ENCODE measurements around the gene KLHDC2. TPM values are rescaled to one million over a fixed set of nuclear protein-coding genes. Genes with fewer than 3 reads are reported as not detected.
"Not testable (repeated sequence)": the region's sequence is repeated elsewhere in the genome, so short reads cannot be mapped to it uniquely, and the experiment has no call there.

The KLHDC2 gene
- polyA plus RNA-seq (ENCODE audit: insufficient read length): 73.5 TPM

- DNase-seq: peak; percentile 91
Observed at GRCh38 chr14:49767571-49768300, at the start of gene KLHDC2. KLHDC2 (plus strand) TSS chr14:49768153; CDS start chr14:49768469, 316 bp downstream.

DNA sequence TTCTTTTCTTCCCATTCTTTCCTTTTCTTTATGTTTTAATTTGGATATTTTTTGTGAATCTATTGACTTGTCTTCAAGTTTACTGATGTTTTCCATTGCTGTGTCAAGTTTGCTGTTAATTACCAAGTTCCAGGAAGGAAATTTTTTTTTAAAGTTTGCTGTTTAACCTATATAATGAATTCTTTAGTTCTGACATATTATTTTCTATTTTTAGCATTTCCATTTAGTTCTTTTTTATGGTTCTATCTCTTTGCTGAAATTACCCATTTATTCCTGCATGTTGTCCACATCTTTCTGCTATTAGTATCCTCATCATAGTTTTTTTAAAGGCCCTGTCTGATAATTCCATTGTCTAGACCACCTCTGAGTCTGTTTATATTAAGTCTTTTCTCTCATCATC, 47.2 kb upstream of the KLHDC2 start:
- no peak for DNase-seq

GRCh38 chr14:49721733-49722435, 46.1 kb upstream of the KLHDC2 start:
- not testable (repeated sequence) for DNase-seq

GRCh38 chr14:49727171-49727570, 40.8 kb upstream of the KLHDC2 start:
- no peak for DNase-seq

DNA sequence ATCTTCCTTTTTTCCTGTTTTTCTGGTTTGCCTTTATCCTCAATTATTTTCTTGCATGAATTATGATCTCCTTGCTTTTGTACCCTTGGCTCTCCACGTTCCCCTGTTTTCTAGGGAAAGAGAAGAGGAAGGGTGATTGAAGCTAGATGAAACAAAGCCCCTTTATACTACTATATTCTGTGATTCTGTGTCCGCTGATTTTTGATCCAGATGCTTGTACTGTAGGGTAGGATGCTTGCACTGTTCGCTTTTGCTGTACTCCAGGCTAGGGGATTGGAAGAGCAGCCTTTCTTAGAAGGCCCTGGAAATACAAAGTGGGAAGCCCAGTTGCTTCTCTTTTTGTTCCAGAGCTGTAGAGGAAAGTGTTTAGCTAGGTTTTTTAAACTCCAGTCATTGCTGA, 35.1 kb upstream of the KLHDC2 start:
- DNase-seq: no peak

GRCh38 chr14:49733836-49734235, 34.1 kb upstream of the KLHDC2 start:
- DNase-seq: no peak

DNA sequence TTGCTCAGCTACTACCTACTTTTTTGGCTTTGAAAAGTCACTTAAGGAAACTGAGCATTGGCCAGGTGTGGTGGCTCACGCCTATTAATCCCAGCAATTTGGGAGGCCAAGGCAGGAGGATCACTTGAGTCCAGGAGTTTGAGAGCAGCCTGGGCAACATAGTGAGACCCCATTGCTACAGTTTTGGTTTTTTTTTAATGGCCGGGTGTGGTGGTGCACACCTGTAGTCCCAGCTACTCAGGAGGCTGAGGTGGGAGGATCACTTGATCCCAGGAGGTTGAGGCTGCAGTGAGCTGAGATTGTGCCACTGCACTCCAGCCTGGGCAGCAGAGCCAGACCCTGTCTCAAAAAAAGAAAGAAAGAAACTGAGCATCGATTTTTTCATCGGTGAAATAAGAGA, 32.3 kb upstream of the KLHDC2 start:
- DNase-seq: not testable (repeated sequence)

DNA sequence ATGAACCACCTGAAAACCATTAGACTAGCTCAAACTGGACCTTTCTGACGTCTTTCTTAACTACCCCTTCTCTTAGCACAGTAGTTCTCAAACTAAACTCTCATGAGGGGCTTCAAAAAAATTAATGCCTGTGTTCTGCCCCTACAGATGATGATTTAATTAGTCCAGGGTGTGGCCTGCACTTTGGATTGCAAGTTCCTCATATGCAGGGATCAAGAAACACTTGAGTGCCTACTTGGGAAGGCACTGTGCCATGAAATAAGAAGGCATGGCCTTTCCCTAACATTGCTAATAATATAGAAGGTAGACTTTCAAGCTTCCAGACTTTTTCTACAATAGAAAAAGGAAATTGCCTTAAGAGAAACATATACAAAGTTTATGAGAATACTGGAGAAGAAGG, 22.8 kb upstream of the KLHDC2 start:
- no peak for DNase-seq

DNA sequence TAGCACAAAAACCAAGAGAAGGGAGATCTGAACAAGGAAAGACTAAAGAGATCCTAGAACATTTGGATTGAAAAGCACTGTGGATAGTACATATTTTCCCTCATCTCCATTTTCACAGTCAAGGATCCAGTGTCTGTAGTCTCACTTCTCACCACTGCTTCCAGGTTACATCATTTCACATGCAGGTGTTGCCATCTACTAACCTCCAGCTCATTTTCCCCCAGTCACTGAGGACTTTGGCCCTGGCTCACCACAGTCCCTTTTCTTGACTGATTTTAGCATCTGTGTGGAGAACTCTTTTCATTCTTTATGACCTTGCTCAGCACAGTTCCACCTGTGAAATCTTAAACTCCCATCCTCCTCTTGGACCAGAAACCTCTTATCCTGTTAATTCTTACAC, 21.5 kb upstream of the KLHDC2 start:
- not testable (repeated sequence) for DNase-seq

GRCh38 chr14:49754570-49755097, 13.3 kb upstream of the KLHDC2 start:
- no peak for DNase-seq

DNA sequence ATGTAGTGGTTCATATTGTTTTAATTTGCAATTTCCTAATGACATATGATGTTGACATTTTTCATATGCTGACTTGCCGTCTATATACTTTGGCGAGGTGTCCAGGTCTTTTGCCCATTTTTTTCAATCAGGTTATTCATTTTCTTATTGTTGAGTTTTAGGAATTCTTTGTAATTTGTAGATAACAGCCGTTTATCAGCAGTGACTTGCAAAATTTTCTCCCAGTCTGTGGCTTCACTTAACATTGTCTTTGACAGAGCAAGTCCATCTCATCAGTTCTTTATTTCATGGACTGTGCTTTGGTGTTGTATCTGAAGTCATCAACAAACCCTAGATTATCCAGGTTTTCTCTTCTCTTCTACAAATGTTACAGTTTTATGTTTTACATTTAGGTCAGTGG, 12.6 kb upstream of the KLHDC2 start:
- DNase-seq: no peak

DNA sequence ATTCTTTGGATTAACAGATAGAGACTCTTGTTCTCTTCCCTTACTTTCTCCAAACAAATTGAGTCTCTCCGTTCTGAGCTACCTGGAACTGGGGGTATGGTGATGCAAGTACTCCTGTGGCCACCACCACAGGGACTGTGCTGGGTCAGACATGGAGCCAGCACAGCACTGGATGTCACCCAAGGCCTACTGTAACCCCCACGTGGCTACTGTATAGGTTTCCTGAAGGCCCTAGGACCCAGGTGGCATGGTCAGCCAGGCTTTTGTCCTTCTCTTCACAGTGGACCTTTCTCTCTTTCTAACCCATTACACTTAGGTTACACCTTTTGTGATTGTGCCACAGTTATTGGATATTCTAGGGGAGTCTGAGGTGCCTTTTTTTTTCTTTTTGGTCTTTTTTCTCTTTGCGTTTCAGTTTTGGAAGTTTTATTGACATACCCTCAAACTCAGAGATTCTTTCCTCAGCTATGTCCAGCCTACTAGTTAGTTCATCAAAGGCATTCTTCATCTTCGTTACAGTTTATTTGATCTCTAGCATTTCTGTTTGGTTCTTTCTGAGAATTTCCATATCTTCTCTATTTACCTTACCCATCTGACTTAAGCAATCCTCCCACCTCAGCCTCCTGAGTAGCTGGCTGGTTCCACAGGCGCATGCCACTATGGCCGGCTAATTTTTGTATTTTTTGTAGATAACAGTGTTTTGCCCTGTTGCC, 6.0 kb upstream of the KLHDC2 start:
- no peak for DNase-seq

GRCh38 chr14:49766839-49767238, 1.1 kb upstream of the KLHDC2 start:
- DNase-seq: no peak

- DNase-seq: no peak
Observed at GRCh38 chr14:49767270-49767570, 733 bp upstream of the KLHDC2 start.

GRCh38 chr14:49768301-49769121, 558 bp downstream of the KLHDC2 start:
- peak; percentile 54 for DNase-seq

- no peak for DNase-seq
Observed at GRCh38 chr14:49769171-49769570, 1.2 kb downstream of the KLHDC2 start.

DNA sequence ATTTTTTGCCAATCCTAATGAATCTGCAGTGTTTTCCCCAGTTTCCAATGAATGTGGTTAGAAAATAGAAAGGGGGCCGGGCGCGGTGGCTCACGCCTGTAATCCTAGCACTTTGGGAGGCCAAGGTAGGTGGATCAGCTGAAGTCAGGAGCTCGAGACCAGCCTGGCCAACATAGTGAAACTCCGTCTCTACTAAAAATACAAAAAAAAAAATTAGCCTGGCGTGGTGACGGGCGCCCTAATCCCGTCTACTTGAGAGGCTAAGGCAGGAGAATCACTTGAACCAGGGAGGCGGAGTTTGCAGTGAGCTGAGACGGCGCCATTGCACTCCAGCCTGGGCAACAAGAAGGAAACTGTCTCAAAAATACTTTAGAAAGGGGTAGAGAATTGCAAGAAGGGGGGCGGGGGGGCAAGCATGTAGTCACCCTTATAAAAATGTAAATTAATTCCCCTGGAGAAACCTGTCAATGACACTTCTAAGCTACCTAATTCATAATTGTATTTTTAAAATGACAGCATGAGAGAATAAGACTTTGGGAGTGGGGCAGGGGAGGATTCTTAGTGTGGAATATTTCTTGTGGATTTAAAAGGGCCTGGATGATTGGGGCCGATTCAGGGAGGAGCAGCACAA, 1.7 kb downstream of the KLHDC2 start:
- DNase-seq: no peak

- no peak for DNase-seq
Observed at GRCh38 chr14:49770212-49770817, 2.4 kb downstream of the KLHDC2 start.

- DNase-seq: not testable (repeated sequence)
Observed at GRCh38 chr14:49771691-49772090, 3.7 kb downstream of the KLHDC2 start.

DNA sequence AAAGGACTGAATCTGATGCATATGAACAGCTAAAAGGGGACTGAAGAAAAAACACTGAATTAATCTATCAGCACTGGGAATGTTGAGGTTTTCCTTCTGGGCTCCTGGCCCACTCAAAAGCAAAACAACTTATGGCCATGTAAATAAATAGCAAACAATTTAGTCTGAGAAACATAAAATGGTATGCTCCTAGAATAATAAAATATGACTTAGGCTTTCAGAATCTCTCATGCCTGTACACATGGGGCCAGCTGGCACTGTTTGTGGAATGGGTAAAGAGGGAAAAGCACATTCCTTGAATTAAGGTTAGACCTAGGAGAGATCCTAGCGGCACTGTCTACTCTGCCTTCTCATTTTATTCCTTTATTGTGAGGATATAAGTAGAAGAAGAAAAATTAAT, 6.2 kb downstream of the KLHDC2 start:
- no peak for DNase-seq

GRCh38 chr14:49778421-49778820, 10.5 kb downstream of the KLHDC2 start:
- no peak for DNase-seq

DNA sequence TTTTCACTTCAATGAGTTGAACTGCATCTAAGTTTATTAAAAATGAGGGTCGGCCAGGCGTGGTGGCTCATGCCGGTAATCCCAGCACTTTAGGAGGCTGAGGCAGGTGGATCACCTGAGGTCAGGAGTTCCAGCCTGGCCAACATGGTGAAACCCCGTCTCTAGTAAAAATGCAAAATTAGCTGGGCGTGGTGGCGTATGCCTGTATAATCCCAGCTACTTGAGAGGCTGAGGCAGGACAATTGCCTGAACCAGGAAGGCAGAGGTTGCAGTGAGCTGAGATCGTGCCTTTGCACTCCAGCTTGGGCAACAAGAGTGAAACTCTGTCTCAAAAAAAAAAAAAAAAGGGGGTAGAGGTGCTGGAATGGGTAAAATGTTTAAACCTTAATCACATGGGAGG, 13.1 kb downstream of the KLHDC2 start:
- DNase-seq: not testable (repeated sequence)
